ENCODE data around the gene CD52.

DNA sequence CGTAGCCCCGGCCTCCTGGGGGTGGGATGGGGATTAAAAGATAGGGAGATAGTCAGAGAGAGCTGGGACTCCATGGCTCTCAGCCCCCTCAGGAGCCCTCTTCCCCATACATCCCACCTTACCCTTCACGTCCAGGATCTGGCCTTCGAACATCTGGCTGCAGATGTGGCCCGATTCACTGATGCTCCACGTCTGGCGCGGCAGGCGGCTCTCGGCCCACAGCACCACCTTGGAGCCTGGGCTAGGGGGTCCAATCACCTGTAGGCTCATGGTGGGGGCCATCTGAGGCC lies 4.2 kb downstream of the CD52 start:
- TF ChIP-seq, protein P1, sequence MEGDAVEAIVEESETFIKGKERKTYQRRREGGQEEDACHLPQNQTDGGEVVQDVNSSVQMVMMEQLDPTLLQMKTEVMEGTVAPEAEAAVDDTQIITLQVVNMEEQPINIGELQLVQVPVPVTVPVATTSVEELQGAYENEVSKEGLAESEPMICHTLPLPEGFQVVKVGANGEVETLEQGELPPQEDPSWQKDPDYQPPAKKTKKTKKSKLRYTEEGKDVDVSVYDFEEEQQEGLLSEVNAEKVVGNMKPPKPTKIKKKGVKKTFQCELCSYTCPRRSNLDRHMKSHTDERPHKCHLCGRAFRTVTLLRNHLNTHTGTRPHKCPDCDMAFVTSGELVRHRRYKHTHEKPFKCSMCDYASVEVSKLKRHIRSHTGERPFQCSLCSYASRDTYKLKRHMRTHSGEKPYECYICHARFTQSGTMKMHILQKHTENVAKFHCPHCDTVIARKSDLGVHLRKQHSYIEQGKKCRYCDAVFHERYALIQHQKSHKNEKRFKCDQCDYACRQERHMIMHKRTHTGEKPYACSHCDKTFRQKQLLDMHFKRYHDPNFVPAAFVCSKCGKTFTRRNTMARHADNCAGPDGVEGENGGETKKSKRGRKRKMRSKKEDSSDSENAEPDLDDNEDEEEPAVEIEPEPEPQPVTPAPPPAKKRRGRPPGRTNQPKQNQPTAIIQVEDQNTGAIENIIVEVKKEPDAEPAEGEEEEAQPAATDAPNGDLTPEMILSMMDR (conservative IDR thresholded peaks at IDR 0.05): no peak
- no peak for TF ChIP-seq EZH2 (IDR thresholded peaks at IDR 0.05; ENCODE audit: low read depth)

Measured in PC-9 (cell line).